ENCODE data around the gene BCAR1.
"Not testable (repeated sequence)": the region's sequence is repeated elsewhere in the genome, so short reads cannot be mapped to it uniquely, and the experiment has no call there.

Gene BCAR1, protein sequence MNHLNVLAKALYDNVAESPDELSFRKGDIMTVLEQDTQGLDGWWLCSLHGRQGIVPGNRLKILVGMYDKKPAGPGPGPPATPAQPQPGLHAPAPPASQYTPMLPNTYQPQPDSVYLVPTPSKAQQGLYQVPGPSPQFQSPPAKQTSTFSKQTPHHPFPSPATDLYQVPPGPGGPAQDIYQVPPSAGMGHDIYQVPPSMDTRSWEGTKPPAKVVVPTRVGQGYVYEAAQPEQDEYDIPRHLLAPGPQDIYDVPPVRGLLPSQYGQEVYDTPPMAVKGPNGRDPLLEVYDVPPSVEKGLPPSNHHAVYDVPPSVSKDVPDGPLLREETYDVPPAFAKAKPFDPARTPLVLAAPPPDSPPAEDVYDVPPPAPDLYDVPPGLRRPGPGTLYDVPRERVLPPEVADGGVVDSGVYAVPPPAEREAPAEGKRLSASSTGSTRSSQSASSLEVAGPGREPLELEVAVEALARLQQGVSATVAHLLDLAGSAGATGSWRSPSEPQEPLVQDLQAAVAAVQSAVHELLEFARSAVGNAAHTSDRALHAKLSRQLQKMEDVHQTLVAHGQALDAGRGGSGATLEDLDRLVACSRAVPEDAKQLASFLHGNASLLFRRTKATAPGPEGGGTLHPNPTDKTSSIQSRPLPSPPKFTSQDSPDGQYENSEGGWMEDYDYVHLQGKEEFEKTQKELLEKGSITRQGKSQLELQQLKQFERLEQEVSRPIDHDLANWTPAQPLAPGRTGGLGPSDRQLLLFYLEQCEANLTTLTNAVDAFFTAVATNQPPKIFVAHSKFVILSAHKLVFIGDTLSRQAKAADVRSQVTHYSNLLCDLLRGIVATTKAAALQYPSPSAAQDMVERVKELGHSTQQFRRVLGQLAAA

DNA sequence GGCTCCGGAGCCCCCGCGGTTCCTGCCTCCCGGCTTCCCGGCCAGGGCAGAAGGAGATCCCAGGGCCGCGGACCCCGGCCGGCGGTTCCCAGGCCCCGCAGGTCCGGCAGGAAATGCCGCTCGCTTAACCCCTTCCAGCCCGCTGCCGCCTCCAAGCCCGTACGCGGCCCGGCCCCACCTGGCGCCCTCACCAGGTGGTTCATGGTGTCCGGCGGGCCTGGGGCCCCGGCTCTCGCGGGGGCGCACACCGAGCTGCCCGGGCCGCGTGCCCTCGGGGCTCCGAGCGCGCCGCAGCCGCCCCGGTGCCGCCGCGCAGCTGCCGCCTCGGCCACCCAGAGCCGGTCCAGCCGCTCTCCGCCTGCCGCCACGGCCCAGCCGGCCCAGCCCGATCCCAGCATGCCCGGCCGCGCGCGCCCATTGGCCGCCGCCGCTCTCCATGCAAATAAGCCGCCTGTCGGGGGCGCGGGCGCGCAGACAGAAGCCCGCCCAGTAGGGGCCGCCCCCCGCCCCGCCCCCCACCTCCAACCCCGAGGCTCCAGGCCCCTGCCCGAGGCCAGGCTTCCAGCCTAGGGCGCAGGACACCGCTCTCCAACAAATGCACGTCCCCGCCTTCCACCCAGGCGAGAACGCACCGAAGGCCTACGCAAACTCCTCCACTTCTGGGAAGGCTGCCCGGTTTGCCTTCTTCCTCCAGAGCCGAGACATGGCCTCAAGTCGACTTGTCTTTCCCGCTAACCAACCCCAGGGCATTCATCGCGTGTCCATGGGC is at the start of gene BCAR1:
TSS of gene BCAR1 (minus strand) at position 345 of the 769 bp plus-strand sequence. CDS start at position 203, 142 bp downstream.
- DNase-seq (ENCODE audit: low read depth in 2 of 2) = no peak

DNA sequence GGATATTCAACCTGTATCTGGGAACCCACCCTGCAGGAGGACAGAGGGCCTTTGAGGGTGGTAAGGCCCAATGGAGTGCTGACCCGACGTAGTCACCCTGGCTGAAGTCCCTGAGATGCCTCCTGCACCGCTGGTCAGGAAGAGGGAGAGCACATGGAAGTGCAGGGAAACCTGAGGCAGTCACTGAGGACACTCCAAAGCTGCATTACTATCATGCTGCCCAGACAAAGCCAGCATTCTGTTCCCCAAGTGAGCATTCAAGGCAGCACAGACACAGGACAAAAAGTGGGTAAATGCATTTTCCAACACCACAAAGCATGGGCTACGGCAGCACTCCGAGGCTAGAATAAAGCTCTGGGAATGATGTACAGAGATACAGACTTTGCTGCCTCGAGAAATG is 46.8 kb upstream of the BCAR1 start:
- DNase-seq (ENCODE audit: low read depth in 2 of 2) = no peak

DNA sequence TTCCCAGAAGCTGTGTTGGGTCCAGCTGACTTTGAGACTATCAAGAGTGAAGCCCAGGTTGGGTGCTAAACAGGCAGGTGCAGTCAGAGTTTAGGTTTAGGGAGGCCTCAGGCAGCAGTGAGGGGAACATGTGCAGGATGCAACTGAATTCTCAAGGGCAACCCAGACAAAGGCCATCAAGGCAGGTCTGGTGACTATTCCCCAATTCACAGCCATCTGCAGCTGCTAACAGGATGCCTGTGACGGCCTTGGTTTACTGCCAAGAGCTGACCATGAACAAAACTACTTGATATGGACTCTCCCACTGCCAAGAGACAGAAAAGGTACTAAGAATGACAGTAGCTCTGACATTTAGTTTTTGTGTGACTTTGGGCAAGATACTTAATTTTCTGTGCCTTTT is 45.2 kb upstream of the BCAR1 start:
- no peak for DNase-seq (ENCODE audit: low read depth in 2 of 2)

DNA sequence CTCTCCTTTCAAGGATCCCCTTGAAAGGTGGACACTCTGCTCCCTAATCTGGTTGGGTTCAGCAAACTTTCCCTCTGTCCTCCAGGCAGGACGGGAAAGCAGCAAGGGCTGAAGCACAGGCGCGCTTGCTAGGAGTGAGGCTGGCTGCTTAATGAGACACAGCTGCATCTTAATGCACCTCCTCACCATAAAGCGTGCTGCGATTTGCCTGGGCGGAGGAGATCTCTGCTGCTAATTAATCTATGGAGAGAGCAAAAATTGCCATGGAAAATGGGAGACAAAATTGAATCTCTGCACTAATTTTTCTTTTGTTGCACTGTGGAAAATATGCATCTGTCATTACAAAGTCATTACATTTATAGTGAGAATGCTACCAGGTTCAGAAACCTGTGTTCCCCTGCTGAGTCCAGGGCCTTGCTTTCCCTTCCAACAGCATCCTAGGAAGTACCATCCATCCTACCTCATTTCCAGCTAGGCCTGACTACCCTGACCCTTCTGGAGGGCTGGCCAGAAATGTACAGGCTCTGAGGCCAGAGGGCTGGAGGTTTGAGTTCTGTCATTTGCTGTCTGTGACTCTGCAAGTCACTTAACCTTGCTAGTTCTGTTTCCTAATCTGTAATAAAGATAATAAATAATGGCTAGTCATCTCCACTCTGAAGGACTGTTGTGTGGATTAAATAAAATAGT is 43.5 kb upstream of the BCAR1 start:
- DNase-seq (ENCODE audit: low read depth in 2 of 2) = no peak

DNA sequence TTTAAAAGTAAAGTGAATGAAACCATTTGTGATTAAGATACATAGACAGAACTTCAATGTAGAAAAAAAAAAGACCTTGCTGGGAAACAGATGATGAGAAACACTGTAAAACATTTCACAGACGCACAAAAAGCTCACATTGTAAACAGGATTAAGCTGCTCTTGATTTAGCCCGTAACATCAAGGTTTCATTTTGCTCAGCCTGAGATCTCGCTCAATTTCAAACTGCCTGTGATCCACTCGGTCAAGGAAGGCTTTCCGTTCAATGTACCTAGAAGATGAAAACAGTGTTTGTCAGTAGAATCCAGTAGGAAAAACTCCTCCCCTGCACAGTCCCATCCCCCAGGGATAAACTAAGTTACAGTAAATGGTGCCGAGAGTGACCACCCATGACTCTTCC is 42.3 kb upstream of the BCAR1 start:
- no peak for DNase-seq (ENCODE audit: low read depth in 2 of 2)

DNA sequence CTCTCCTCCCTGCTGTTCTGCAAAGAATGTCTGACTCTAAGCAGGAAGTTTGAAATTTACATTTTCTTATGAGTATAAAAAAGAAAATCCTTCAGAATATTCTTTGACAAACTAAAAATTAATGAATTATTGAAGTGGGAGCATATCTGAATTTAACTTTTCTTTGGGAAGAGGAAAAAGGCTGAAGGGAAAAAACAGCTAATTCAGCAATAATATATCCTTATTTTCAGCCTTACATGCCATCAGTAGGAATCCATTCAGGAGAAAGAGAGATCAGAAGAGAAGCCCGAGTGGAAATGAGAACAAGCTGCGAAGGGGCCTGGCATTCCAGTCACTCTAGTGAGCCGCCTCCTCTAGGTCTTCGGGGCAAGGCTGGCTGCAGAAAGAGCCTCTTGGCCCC is 41.7 kb upstream of the BCAR1 start:
- no peak for DNase-seq (ENCODE audit: low read depth in 2 of 2)

DNA sequence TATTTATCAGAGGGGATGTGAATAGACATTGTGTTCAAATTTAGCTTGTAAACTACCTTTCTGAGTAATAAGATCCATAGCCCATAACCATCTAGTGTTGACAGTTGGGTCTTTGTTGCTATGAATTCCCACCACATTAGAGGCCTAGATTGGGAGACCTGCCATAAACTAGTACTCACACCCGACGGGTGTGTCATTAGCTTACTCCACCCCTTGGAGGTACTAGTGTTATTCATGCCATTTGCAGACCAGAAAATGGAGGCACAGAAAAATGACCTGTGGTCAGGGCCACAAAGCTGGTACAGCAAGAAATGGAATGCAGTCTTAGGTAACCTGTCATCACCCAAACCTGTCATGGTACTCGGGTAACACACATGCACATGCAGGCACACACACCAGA is 41.3 kb upstream of the BCAR1 start:
- no peak for DNase-seq (ENCODE audit: low read depth in 2 of 2)

DNA sequence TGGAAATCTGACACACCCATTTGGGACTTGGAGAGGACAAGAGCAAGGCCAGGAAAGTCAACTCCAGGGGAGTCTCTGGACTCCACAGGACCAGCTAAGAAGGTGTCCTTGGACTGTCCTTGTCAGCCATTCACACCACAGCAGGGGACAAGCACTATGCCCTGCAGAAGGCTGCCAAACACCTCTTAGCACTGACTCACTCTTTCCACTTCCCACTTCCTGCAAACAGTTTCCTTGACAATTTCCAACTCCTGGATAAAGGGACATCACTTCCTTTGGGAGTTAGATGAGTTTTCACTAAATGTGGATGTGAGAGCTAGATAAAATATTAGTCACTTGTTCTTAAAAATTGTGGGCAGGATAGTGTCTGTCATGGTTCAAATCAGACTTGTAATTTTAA is 37.8 kb upstream of the BCAR1 start:
- no peak for DNase-seq (ENCODE audit: low read depth in 2 of 2)

DNA sequence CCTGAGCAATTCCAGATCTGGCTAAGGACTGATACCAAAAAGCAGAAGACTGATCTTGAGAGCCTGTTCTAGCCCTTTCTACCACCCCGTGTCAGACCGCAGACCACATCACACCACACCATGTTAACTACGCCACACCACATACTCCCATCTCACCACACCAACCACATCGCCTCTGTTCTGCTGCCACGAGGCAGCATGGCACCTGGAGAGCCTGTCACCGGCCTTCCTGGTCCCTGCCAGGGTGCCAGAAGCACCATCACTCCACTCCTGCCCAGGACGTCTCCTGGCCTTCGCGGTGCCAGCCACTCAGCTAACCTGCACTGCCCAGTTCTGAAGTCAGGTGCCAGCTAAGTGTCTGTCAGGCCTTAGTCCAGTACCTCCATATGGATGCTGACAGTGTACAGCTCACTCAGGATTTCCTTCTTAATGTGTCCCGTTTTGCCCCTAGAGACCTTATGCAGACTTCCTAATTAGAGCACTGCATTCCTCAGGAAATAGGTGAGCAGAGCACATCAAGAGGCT is 37.2 kb upstream of the BCAR1 start:
- peak in 1 of 2 donors; percentile 57 for DNase-seq (ENCODE audit: low read depth in 2 of 2)

DNA sequence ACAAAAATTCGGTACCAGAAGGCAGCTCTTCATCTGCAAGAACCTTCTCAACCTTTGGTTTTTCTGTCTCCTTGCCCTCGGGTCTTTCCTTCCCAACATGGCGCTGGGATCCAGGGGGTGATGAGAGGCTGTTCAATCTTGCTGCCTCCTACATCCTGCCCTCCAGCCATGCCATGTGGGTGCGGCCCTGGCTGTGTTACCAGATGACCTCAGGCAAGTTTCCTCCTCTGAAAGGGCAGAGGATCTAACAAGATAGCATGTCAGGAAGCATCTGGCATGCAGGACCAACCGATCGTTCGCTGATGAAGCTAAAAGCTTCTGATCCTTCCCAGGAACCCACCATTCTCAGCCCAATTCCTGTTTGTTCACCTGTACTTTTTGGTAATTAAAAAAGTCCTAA is 36.8 kb upstream of the BCAR1 start:
- DNase-seq (ENCODE audit: low read depth in 2 of 2) = no peak

DNA sequence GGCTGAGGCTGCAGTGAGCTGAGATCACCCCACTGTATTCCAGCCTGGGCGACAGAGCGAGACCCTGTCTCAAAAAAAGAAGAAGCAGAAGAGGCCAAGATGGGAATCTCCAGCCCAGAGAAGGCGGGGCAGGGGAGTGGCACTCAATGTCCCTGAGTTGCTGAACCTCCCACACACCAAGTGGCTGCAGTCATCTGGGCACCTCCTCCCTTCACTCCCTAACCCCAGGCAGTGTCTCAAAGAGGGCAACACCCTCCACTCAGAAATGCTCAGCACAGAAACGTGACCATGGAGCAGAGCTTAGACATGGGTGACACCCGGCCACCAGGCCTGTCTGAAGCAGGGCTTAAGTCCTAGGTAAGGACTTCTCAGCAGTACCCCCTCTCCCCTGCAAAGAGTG is 36.3 kb upstream of the BCAR1 start:
- no peak for DNase-seq (ENCODE audit: low read depth in 2 of 2)

DNA sequence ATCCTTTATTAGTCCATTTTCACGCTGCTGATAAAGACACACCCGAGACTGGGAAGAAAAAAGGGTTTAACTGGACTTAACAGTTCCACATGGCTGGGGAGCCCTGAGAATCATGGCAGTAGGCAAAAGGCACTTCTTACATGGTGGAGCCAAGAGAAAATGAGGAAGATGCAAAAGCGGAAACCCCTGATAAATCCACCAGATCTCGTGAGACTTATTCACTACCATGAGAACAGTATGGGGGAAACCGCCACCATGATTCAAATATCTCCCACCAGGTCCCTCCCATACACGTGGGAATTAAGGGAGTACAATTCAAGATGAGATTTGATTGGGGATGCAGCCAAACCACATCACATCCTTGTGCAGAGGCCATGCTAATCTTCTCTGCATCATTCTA is 35.0 kb upstream of the BCAR1 start:
- no peak for DNase-seq (ENCODE audit: low read depth in 2 of 2)

DNA sequence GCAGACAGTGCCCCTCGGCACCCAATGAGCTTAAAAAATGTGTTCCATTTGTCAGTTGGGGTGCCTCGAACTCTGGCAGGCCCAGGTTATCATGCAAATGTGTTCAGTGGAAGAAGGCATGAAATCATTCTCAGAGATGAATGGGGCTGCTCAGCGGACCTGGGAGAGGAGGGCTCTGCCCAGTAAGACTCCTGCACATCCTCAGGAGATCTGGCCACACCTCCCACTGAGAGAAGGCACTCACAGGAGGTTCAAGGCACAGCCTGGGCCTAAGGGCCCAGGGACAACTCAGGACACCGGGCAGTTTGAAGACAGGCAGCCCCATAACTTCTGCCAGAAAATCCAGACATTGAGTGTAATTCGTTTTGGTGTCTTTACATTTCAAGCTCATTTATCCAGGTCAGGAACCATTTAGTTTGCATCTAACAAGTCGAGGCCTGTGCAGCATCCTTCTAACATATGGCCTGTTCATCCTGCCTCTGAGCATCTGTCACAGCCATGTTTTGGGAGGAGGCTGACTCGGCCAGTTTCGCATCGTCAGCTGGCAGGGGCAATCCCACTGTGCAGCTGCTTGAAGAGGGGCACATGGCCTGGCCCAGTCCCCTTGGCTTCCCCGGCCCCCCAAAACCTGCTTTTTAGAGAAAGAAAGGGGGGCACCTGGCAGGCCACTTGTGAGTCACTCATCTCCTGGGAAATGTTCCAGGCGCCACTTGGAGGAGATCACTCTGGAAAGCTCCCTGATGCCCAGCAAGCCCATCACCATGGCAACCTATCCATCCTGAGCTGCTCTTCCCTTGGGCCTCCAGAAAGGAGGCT is 31.2 kb upstream of the BCAR1 start:
- DNase-seq (ENCODE audit: low read depth in 2 of 2) = no peak

DNA sequence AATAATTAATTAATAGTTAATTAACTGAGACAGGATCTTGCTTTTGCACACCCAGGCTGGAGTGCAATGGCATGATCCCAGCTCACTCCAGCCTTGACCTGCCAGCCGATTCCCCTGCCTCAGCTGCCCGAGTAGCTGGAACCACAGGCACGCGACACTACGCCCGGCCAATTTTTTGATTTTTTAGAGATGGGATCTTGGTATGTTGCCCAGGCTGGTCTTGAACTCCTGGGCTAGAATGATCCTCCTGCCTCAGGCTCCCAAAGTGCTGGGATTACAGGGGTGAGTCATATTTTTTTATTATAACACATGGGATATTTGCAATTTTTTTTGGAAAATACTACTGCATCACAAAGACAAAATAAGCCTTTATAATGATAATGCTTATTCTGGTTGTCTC is 30.4 kb upstream of the BCAR1 start:
- DNase-seq (ENCODE audit: low read depth in 2 of 2) = no peak

DNA sequence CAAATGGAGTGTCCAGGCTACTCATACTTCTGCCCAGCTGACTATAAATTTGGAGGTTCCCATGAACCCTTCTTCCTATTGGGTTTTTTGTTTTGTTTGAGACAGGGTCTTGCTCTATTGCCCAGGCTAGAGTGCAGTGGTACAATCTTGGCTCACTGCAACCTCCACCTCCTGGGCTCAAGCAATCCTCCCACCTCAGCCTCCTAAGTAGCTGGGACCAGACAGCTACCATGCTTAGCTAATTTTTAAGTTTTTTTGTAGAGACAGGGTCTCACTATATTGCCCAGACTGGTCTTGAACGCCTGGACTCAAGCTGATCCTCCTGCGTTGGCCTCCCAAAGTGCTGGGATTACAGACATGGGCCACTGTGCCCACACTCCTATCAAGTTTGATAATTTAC is 29.6 kb upstream of the BCAR1 start:
- DNase-seq (ENCODE audit: low read depth in 2 of 2) = not testable (repeated sequence)

DNA sequence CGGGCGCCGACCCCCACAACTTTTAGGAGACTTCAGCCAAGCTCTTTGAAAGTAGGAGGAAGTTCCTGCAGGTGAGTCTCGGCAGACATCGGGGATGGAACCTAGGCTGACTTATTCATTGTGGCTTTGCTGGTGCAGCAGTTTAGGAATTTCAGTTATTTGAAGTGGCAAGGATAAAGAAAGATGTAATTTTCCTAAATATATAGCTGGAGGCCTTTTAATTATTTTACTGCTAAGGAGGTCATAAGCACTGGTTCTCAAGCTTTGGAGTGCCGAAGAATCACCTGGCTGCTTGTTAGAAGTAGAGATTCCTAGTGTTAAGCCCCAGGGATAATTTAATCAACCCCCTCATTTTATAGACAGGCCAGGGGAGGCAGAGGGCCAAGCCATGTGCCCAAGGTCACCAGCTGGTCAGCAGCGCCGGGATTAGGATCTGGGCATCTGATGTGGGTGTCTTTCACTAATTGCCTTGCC is 28.9 kb upstream of the BCAR1 start:
- DNase-seq (ENCODE audit: low read depth in 2 of 2) = no peak

DNA sequence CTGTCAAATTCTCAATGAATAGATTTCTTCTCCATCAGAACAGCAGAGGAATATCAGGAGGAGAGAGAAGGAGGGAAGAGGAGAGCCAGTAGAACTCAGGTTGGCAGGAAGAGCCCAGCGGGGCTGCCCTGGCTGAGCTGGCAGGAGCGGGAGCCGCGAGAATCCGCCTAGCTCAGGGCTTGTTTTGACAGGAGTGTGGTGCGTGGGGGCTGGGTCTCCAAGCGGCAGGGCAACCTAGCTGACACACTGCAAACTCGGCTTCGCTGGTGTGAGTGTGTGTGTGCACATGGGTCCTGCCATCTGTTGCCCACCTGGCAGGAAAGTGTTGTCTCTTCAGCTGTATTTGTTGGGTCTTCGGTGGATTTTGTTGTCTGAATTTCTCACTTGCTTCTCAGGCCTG is 27.9 kb upstream of the BCAR1 start:
- DNase-seq (ENCODE audit: low read depth in 2 of 2) = no peak

DNA sequence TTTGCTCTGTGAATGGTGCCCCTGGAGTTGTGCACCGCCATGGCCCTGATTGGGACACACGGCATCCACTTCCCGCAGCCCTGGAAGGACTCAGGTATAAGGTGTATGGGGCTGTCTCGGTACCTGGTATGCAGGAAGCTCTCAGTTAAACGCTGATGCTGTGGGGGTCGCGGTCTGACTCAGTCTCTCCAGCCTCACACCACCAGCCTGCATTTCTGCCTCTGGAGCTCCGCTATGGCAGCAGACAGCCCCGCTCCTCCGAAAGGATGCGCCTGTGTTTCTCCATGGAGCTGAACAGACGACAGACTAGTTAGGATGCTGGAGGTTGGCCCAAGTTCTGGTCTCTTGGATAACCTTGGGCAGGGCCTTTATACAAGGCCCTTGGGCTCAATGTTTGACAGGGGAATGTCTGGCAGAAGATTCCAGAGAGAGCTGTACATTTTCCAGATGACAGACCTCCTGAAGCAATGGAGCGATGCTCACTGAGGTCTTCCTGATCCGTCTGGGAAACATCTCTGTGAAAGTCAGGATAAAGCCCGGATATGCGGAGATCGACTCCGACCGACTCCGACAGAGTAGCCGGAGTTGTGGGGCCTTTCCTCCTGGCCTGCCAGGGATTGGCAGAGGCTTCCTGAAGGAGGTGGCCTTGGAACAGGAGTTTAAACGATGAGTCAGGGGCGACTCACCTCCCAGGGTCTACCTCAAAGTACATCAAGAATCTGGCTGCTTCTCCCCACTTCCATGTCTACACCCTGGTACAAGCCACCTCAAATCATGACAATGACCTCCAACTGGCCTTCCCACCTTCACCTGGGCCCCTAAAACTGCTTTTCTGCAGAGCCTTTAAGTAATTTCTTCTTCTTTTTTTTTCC is 21.9 kb upstream of the BCAR1 start:
- DNase-seq (ENCODE audit: low read depth in 2 of 2) = no peak

DNA sequence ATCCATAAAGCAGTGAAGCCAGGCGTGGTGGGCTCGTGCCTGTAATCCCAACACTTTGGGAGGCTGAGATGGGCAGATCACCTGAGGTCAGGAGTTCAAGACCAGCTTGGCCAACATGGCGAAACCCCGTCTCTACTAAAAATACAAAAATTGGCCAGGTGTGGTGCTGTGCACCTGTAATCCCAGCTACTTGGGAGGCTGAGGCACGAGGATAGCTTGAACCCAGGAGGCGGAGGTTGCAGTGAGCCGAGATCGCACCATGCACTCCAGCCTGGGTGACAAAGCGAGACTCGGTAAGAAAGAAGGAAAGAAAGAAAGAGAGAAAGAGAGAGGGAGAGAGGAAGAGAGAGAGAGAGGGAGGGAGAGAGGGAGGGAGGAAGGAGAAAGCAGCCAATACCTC is 21.2 kb upstream of the BCAR1 start:
- DNase-seq (ENCODE audit: low read depth in 2 of 2) = not testable (repeated sequence)

All from activated CD4-positive, alpha-beta T cell treated with anti-CD3 and anti-CD28 coated beads for 24 hours (primary cell).